ENCODE measurements around the gene POR.
A peak's percentile ranks its signal among the peaks of the same experiment; 100 is the strongest.

Gene POR

DNA sequence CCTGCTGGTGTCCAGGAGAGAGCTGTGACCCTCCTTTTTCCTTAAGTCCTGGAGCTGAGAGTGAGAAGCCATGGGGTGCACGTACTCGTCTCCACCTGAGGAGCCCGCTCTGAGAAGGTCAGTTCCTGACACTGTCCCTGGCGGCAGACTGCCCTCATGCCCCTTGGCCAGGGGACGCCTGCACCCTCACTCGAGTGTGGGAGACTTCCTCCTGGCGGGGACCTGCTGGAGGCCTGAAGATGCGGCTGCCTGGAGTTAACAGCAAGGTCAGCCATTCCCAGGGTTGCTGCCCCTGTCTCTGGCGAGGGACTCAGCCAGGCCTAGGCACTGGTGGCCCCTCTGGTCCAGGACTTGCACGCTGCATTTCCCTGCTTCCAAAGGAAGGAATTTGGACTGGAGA is 53.1 kb downstream of the POR start:
- Mint-ChIP-seq H3K27me3 (ENCODE audit: low read depth, poor library complexity) (peaks cover 3% of the 10 kb centered on the region), H3K4me1 (peaks cover 80% of the 10 kb centered on the region), H3K36me3 (ENCODE audit: low read depth) (peaks cover 14% of the 10 kb centered on the region), H3K27ac (no peak overlapping the region), H3K4me3 (no peak overlapping the region), H3K9me3 (no peaks in the 10 kb centered on the region)
- no peak for DNase-seq
- TF ChIP-seq, protein P1, sequence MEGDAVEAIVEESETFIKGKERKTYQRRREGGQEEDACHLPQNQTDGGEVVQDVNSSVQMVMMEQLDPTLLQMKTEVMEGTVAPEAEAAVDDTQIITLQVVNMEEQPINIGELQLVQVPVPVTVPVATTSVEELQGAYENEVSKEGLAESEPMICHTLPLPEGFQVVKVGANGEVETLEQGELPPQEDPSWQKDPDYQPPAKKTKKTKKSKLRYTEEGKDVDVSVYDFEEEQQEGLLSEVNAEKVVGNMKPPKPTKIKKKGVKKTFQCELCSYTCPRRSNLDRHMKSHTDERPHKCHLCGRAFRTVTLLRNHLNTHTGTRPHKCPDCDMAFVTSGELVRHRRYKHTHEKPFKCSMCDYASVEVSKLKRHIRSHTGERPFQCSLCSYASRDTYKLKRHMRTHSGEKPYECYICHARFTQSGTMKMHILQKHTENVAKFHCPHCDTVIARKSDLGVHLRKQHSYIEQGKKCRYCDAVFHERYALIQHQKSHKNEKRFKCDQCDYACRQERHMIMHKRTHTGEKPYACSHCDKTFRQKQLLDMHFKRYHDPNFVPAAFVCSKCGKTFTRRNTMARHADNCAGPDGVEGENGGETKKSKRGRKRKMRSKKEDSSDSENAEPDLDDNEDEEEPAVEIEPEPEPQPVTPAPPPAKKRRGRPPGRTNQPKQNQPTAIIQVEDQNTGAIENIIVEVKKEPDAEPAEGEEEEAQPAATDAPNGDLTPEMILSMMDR (IDR thresholded peaks at IDR 0.05), result no peak

DNA sequence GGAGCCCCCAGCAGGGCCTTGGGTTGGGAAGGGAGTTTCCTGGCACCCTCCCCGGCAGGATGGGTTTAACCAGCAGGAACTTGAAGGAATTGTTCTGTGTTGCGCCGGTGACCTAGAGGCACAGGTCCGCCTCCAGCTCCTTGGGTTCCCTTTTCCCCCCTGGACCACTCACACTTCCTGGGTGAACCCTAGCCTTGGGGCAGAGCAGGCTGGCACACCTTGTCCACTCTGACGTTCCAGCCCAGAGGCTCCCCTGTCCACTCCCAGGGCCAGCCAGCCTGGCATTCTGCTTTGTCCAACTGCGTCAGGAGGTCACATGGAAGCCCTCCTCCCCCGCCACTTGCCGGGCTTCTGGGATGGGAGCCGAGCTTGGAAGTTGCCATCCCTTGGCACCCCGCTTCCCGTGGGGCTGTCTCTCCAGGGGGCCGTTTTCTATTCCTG is 53.6 kb downstream of the POR start:
- H3K4me1 Mint-ChIP-seq, result peaks cover 75% of the 10 kb centered on the region
- peak overlapping the region; percentile 75 for H3K27ac Mint-ChIP-seq
- TF ChIP-seq, protein P1 (IDR thresholded peaks at IDR 0.05), result no peak

DNA sequence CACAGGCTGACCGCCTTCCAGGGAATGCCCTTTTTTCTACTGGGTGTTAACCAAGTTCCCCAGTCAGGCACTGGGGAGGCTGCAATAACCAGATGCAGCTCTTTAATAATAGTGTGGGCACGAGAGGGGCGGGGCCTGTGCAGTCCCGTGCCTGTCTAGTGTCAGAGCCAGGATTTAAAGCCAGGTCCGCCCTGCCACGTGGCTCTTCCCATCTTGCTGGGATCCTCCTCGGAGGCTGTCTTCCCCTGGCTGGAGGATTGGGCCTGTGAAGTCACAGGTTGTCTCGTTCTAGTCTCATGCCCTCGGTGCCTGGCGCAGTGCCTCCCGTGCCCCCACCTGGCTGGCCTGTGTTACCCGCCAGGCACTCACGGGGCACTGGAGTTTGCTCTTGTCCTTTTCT is 54.2 kb downstream of the POR start:
- Mint-ChIP-seq H3K4me3 (no peak overlapping the region), H3K27me3 (ENCODE audit: low read depth, poor library complexity) (peaks cover 3% of the 10 kb centered on the region), H3K36me3 (ENCODE audit: low read depth) (peaks cover 20% of the 10 kb centered on the region), H3K27ac (peak overlapping the region; percentile 97), H3K9me3 (no peaks in the 10 kb centered on the region), H3K4me1 (peaks cover 72% of the 10 kb centered on the region)
- no peak for DNase-seq
- TF ChIP-seq, protein P1 (IDR thresholded peaks at IDR 0.05), result no peak

More for the DNA sequence above, 53.6 kb downstream of the POR start:
- Mint-ChIP-seq H3K4me3 (no peak overlapping the region), H3K27me3 (ENCODE audit: low read depth, poor library complexity) (peaks cover 3% of the 10 kb centered on the region), H3K36me3 (ENCODE audit: low read depth) (peaks cover 16% of the 10 kb centered on the region), H3K9me3 (no peaks in the 10 kb centered on the region)
- DNase-seq, result no peak

DNA sequence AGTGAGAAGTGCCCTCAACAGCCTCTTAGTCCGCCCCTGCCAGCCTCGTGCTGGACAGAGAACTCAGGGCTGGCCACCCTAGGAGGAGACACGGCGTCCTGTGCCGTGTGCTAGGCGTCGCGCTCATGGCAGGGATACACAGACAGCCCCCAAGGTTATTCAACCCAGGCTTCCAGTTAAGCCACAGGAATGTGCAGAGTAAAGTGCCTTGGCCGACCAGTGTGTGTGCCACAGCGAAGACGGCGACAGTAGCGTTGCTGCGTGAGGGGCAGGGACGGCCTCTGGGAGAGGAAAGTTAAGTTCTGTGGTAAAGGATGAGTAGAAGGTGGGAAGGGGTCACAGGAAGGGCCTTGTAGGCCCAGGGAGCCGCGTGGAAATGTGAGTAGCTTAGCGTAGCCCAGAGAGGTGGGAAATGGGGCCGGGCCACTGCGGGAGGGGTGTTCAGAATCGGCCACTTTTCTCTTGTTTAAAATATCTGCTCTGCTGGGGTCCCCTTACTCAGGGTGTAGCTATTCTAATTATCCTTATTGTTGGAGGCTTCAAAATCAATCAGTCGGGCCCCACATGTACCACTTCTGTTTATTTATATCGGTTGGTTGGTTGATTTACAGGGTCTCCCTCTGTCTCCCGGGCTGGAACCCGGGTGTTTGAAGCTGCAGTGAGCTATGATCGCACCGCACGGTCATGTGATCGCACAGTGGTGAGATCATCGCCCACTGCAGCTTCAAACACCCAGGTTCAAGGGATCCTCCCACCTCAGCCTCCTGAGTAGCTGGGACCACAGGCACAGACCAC is 54.9 kb downstream of the POR start:
- H3K27ac Mint-ChIP-seq, result peak overlapping the region; percentile 97

DNA sequence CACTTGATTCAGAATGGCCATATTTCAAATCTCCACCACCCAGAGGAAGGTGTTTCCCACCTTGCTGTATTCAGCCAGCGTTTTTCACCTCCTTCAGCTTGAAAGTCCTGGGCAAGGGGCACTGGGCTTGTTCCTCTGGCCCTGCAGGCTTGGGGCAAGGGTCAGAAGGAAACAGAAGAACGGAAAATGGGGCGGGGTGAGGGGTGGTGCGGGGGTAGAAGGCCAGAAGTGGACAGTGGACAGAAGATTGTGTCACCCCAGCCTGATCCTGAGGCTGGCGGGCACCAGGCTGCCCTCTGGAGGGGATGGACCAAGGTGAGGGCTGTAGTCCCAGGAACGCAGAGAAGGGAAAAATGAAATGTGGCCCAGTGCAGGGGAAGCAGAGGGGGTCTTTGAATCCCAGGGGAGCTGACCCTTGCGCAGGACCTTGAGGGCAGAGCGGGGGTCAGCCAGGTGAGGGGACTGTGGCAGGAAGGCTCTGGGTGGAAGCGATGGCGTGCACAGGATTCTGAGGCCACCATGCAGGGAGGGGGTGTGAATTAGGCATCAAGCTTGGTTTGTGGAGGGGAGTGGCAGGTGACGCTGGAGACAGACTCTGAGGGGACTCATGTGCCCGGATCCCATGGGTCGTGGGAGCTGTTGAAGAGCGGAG is 56.5 kb downstream of the POR start:
- peaks cover 26% of the 10 kb centered on the region for H3K36me3 Mint-ChIP-seq (ENCODE audit: low read depth)
- H3K9me3 Mint-ChIP-seq, result no peaks in the 10 kb centered on the region
- peak overlapping the region; percentile 80 for H3K27ac Mint-ChIP-seq
- H3K27me3 Mint-ChIP-seq (ENCODE audit: low read depth, poor library complexity), result peaks cover 3% of the 10 kb centered on the region
- no peak overlapping the region for H3K4me3 Mint-ChIP-seq
- H3K4me1 Mint-ChIP-seq, result peaks cover 53% of the 10 kb centered on the region
- DNase-seq, result no peak
- TF ChIP-seq, protein P1 (IDR thresholded peaks at IDR 0.05), result no peak

More for the DNA sequence above, 54.9 kb downstream of the POR start:
- DNase-seq, result no peak
- H3K27me3 Mint-ChIP-seq (ENCODE audit: low read depth, poor library complexity), result peaks cover 3% of the 10 kb centered on the region
- TF ChIP-seq, protein P1 (IDR thresholded peaks at IDR 0.05), result no peak
- H3K4me1 Mint-ChIP-seq, result peaks cover 68% of the 10 kb centered on the region
- H3K36me3 Mint-ChIP-seq (ENCODE audit: low read depth), result peaks cover 25% of the 10 kb centered on the region
- H3K4me3 Mint-ChIP-seq, result peak overlapping the region; percentile 56
- H3K9me3 Mint-ChIP-seq, result no peaks in the 10 kb centered on the region
